C1 segment of cervical spinal cord (tissue), 14 donors: ENCODE results near the gene VEZT.

Experiments used
- DNase-seq, 14 donors: peaks; one replicate each; lab custom pipeline; 2025; lab: John Stamatoyannopoulos, UW

Gene VEZT

DNA sequence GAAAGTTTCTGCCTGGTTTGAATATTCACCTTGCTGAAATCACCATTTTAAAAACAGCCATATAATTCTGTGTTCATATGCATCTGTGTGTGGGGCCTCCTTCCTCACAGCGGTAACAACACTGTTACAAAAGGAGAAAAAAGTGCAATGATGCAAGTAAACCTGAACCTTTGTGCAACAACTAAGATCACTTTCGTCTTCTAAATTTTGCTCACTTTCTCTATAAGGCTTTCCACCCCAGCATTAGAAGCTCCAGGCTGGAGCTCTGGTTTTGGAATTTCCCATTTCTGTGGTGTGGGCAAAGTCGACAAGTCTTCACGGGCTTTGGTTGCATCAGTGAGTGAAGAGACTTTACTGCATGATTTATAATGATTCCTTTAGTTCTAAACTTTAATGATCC, 18.7 kb upstream of the VEZT start:
- DNase-seq = no peak

- no peak for DNase-seq
These were observed 17.3 kb upstream of the VEZT start for GRCh38 chr12:95200128-95200894.

DNA sequence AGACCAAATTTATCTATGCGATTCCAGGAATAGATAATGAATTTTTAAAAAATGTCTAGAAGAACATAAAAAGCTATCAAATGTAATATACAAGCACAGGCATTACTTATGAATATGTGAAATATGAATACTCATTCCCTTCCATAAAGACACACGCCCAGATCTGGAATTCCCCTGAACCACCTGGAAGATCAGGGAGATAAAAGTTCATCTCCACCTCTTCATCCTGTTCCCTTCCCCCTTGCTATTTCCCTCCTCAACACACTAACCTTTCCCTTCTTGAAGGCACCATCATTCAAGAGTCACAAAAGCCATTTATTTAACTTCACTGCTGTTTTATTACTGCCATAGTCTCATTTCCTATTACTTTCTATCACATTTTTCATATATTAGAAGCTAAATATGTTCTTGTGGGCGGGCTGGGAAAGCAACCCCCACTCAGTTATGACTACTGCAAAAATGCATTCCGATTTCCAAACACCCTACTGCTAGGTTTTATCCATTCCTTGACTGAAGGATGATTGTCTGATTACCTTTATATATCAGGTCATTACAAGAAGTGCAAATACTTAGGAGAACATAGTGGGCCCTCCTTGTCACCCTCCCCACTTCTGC, 16.4 kb upstream of the VEZT start:
- no peak for DNase-seq

GRCh38 chr12:95202691-95203486, 14.7 kb upstream of the VEZT start:
- peak in 1 of 14 donors; percentile 6 for DNase-seq

GRCh38 chr12:95203487-95204030, 14.0 kb upstream of the VEZT start:
- no peak for DNase-seq

GRCh38 chr12:95204141-95204866, 13.3 kb upstream of the VEZT start:
- DNase-seq = peak in 1 of 14 donors; percentile 17

DNA sequence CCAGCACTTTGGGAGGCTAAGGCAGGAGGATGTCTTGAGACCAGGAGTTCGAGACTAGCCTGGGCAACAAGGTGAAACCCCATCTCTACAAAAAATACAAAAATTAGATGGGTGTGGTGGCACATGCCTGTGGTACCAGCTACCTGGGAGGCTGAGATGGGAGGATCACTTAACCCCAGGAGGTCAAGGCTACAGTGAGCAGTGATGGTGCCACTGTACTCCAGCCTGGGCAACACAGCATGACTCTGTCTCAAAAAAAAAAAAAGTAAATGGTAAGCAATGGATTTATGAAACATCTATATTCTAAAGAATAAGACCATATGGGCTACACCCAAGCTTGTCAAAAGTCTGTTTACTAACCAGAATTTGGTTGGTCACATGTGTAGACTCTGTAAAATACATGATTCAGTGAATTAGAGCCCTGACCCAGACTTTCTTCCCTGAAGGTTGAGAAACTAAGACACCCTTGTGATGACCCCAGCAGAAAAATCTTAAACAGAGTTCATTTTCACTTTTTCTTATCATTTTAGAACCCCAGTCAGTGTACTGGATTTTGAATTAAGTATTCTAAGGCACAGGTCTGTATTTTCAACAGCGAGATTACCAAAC, 12.5 kb upstream of the VEZT start:
- DNase-seq = no peak

GRCh38 chr12:95205685-95206084, 11.9 kb upstream of the VEZT start:
- peak in 9 of 14 donors; percentile 3 to 61 (median 17) for DNase-seq

- DNase-seq = no peak
These were observed 10.7 kb upstream of the VEZT start for GRCh38 chr12:95206916-95207315.

DNA sequence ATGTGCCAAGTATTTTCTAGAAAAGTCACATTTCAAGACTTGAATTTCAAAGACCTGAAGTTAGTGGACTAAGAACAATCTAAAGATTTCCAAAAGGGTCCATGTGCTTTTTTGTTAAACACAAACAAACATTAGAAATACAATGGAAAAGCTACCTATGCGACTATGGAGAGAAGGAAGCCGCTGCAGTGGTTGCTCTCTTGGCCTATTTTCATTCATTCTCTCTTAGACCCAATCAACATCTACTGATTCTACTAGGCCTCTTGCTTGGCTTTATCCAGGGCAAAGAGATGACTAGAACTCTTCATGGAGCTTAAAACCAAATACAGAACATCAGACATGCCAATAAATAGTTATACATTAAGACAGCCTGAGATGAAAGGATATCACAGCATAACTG, 10.2 kb upstream of the VEZT start:
- no peak for DNase-seq

DNA sequence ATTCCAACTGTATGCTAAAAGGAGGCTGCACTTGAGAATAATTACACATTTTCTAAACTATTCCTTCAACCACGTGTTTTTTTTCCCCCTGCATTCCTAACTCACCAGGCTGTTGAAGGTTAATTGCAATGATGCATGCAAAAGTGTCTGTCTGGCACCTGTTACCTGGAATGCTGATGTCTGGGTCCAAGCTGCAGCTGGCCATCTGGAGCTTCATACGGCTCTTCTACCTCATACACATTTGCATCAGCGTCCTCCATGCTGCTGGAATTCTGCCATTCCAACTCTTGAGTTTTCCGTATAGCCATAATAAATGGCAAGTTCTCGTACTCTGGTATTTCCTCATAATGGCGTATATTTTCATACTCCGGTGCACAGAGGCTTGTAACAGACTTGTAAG, 8.9 kb upstream of the VEZT start:
- DNase-seq = no peak

DNA sequence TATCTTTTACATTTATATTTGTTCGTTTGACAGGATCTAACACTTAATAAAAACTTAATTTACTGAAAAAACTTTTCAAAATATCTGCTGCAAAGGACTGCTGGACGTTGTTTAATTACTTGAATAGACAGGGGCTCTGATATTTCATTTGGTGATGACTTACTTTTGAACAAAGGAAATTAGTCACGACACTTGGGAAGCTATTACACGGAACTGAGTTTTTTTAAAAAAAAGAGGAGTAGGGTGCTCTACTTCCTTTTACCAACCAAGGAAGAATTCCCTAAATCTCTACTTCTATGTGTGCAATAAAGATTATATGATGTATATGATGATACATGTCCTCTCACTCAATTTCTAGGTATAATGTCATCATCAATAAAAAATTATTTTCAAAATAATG, 5.0 kb upstream of the VEZT start:
- no peak for DNase-seq

GRCh38 chr12:95213119-95213518, 4.5 kb upstream of the VEZT start:
- DNase-seq = no peak

GRCh38 chr12:95213928-95214327, 3.7 kb upstream of the VEZT start:
- no peak for DNase-seq

- DNase-seq = no peak
These were observed 3.1 kb upstream of the VEZT start for GRCh38 chr12:95214466-95214865.

DNA sequence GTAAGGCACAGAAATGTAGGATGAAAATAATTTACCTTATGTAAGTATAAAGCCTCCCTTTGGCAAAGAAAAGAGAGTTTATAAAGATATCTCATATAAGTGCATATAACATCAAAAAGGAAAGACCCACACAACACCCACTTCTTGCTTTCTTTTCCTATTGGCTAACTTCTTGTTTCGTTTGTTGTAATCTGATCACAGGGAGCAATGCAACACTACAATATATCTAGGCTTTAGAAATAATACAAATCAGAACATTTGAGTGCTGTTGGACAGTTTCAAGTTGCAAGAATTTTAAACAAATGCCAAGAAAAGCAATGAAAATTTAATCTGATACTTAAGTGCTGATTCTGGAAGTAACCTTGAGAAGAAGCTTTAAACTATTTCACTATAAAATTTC, 1.7 kb upstream of the VEZT start:
- DNase-seq = no peak

DNA sequence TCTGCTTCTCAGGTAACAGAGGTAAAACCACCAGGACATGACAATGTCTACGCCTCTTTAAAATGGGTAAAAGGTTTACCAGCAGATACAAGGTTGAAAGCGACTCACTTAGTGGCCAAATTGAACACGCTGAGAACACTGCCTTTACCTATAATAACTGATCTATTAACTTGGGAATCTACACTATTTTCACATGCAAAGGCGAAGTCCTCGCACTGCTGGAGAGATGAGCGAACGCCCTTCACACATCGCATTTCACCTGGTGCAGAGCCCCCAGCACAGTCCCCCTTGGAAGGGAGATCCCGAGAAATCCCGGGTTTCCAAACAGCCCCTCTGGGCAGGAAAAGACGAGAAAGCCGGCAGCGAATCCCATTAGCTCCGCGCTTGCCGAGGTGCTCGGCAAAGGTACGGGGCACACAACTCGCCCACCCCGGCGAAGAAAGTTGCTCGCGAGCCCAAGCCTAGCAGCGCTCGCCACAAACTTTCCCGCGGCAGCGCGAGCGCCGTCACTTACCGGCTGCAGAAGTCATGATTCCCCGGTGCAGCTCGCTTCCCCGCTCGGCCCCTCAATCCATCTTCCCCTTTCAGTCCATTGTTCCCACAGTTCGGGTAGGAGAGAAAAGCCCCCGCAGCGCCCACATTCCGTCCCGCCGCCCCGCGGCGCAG, 763 bp upstream of the VEZT start:
- peak in 3 of 14 donors; percentile 43 to 75 (median 62) for DNase-seq

DNA sequence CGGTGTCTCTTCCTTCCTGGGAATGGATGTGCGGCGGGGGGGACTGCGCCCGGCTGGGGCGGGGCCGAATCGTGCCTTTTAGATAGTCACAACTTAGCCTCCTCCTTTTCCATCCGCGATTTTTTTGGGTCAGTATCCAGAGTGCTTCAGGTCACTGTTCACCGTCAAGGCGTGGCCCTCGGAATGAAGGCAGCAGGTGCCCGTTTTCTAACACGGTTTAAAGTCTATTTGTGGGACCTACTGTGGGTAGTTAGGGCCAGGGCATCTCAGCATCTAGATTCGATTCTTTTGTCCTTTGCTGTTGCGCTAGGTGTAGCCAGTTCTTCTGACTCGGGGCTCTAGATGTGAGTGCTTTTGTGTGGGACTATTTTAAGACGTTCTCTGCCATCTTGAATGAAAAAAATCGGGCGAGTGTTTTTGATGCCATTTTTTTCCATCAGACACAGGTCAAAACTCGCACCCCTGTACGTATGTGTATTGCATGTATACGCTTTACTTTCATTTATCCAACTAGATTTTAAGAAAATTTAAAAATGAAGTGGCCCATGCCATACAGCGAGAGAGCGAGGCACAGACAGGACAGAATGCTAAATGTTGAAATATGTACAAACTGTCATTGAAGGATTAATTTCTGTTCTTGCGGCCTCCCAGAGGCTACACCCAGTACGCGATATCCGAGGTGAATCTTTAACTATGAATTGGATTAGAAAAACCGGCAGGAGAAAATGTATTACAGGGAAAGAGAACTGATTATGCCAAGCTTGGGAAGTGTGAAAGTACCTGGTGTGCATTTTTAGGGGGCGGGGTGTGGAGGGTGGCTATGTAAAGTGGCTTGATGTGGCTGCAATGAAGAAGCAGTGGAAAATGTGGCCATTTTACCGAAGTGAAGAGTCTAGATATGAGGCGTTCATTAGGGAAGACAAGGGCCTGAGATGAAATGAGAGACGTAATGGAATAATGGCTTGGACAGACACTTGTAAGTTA, 835 bp downstream of the VEZT start:
- peak in 10 of 14 donors; percentile 4 to 85 (median 72) for DNase-seq

- no peak for DNase-seq
These were observed 2.6 kb downstream of the VEZT start for GRCh38 chr12:95220190-95220589.
